ENCODE results near the gene PLEKHG5. TPM values are rescaled to one million over a fixed set of nuclear protein-coding genes. Genes with fewer than 3 reads are reported as not detected.
"Not testable (repeated sequence)": the region's sequence is repeated elsewhere in the genome, so short reads cannot be mapped to it uniquely, and the experiment has no call there.

PLEKHG5 gene
- total RNA-seq, 2 donors from 2014 or later, result 11.6 to 21.4 TPM

- Histone ChIP-seq H3K27ac (no peak overlapping the region), H3K27me3 (replicated peaks; ENCODE audit: insufficient read depth) (no peaks in the 10 kb centered on the region), H3K36me3 (no peaks in the 10 kb centered on the region), H3K4me3 (no peak overlapping the region), H3K4me1 (replicated peaks) (no peaks in the 10 kb centered on the region), H3K9me3 (no peaks in the 10 kb centered on the region)
- 89% methylated on average over 15 of the region's 15 CpGs for WGBS
- no peak for DNase-seq (ENCODE audit: low spot score)
- TF ChIP-seq, protein P1, sequence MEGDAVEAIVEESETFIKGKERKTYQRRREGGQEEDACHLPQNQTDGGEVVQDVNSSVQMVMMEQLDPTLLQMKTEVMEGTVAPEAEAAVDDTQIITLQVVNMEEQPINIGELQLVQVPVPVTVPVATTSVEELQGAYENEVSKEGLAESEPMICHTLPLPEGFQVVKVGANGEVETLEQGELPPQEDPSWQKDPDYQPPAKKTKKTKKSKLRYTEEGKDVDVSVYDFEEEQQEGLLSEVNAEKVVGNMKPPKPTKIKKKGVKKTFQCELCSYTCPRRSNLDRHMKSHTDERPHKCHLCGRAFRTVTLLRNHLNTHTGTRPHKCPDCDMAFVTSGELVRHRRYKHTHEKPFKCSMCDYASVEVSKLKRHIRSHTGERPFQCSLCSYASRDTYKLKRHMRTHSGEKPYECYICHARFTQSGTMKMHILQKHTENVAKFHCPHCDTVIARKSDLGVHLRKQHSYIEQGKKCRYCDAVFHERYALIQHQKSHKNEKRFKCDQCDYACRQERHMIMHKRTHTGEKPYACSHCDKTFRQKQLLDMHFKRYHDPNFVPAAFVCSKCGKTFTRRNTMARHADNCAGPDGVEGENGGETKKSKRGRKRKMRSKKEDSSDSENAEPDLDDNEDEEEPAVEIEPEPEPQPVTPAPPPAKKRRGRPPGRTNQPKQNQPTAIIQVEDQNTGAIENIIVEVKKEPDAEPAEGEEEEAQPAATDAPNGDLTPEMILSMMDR (IDR thresholded peaks at IDR 0.05), result no peak
- no peak for TF ChIP-seq POLR2A (IDR thresholded peaks at IDR 0.05)
- no peak for TF ChIP-seq POLR2AphosphoS5 (IDR thresholded peaks at IDR 0.05)
- intact Hi-C loops (cut with DNase I), result no loop called here
Observed at GRCh38 chr1:6435129-6435528, 56.3 kb downstream of the PLEKHG5 start.

DNA sequence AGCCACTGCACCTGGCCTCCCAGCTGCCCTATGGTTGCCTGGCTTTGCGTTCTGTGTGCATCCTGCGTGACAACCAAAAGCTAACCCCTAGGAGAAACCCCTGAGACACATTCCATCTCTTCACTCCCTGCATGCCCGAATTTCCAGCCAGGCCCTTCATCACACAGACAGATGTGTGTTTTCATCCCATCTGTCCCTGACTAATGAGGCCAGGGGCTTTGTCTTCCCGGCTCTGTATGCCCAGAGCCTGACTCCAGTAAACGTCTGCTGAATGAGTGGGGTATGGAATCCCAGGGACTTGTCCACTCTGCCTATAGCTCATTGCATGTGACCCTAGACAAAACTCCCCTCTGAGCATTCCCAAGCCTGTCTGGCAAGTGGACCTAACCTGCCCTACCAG is 57.3 kb downstream of the PLEKHG5 start:
- intact Hi-C loops (cut with DNase I), result no loop called here
- Histone ChIP-seq H3K36me3 (no peaks in the 10 kb centered on the region), H3K27ac (no peak overlapping the region), H3K9me3 (no peaks in the 10 kb centered on the region), H3K4me3 (no peak overlapping the region), H3K27me3 (replicated peaks; ENCODE audit: insufficient read depth) (no peaks in the 10 kb centered on the region), H3K4me1 (replicated peaks) (no peaks in the 10 kb centered on the region)
- DNase-seq (ENCODE audit: low spot score), result no peak
- WGBS, result 86% methylated on average over 5 of the region's 5 CpGs
- no peak for TF ChIP-seq POLR2A (IDR thresholded peaks at IDR 0.05)
- TF ChIP-seq, protein P1 (IDR thresholded peaks at IDR 0.05), result no peak
- TF ChIP-seq POLR2AphosphoS5 (IDR thresholded peaks at IDR 0.05), result no peak

DNA sequence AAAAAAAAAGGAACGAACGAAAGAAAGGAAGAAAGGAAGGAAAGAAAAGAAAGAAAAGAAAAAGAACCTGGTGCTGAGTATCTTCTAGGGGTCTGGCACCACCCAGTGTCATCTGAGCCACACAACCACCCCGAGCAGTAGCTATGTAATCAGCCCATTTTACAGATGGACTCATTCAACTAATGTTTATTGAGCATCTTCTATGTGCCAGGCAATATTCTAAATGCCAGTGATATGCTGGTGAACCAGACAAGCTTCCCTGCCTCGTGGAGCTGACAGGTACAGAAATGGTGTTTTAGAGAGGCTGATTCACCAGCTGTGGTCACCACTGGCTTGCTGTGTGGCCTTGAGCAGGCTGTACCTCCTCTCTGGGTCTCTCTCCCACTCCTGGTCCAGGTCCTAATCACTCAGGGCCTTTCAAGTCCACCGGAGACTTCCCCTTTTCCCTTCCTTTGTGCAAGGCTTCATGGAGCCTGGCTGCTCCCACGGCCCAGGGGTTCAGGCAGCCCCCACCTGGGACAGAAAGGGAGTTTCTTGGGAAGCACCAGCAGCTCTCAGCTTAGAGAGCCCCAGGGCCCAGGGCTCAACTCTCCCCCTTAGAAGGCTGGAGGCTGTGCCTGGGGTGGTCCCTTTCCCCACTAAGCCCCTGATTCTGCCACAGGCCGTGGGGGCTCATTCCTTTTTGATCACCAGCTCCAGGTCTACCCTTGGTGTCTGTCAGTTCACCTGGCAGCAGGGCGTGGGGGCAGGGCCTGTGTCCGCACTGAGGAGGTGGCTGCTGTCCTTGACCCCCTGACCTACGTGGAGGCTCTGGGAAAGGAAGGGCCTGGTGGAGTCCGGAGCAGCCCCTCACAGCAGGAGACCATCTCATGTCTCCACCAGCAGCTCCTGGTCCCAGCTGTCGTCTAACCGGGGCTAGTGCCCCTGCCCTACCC is 59.6 kb downstream of the PLEKHG5 start:
- H3K27me3 ChIP-seq (replicated peaks; ENCODE audit: insufficient read depth); H3K4me1 ChIP-seq (replicated peaks); H3K4me3 ChIP-seq; H3K27ac ChIP-seq; H3K9me3 ChIP-seq; intact Hi-C loops (cut with DNase I); H3K36me3 ChIP-seq; DNase-seq (ENCODE audit: low spot score): not testable (repeated sequence)
- 87% methylated on average over 10 of the region's 13 CpGs for WGBS

- H3K4me1 ChIP-seq (replicated peaks); DNase-seq (ENCODE audit: low spot score); H3K27ac ChIP-seq; H3K4me3 ChIP-seq; H3K27me3 ChIP-seq (replicated peaks; ENCODE audit: insufficient read depth); H3K9me3 ChIP-seq; intact Hi-C loops (cut with DNase I); H3K36me3 ChIP-seq: not testable (repeated sequence)
- WGBS, result 45% methylated on average over 18 of the region's 19 CpGs
Observed at GRCh38 chr1:6429660-6430411, 61.6 kb downstream of the PLEKHG5 start.

DNA sequence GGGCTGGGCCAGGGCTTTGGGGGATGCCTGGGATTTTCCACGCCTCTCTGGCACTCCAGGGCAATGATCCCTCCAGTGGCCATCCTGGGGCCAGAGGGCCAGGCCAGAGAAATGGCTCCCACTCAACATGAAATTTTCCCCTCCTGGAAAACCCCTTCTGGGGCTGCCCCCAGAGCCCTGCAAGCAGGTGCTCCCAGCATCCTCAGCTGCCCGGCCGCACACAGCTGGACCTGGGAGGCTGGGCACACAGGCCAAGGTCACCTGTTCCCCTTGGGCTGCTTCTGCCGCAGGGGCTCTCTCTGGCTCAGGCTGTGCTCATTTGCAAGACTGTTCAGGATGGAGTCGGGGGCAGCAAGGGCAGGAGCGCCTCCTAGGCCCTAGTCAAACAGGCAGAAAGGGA is 63.0 kb downstream of the PLEKHG5 start:
- H3K36me3 ChIP-seq; H3K27me3 ChIP-seq (replicated peaks; ENCODE audit: insufficient read depth); DNase-seq (ENCODE audit: low spot score); intact Hi-C loops (cut with DNase I); H3K4me3 ChIP-seq; H3K4me1 ChIP-seq (replicated peaks); H3K9me3 ChIP-seq; H3K27ac ChIP-seq: not testable (repeated sequence)
- WGBS, result 100% methylated on average over 2 of the region's 6 CpGs

- Histone ChIP-seq H3K27me3 (replicated peaks; ENCODE audit: insufficient read depth) (no peaks in the 10 kb centered on the region), H3K27ac (no peak overlapping the region), H3K4me3 (no peak overlapping the region), H3K36me3 (no peaks in the 10 kb centered on the region), H3K4me1 (replicated peaks) (peaks cover 8% of the 10 kb centered on the region), H3K9me3 (no peaks in the 10 kb centered on the region)
- no peak for TF ChIP-seq POLR2A (IDR thresholded peaks at IDR 0.05)
- TF ChIP-seq, protein P1 (IDR thresholded peaks at IDR 0.05), result no peak
- no peak for TF ChIP-seq POLR2AphosphoS5 (IDR thresholded peaks at IDR 0.05)
- 74% methylated on average over 17 of the region's 26 CpGs for WGBS
- intact Hi-C loops (cut with DNase I), result no loop called here
- no peak for DNase-seq (ENCODE audit: low spot score)
Observed at GRCh38 chr1:6427441-6428390, 63.8 kb downstream of the PLEKHG5 start.

Data from prostate gland (tissue), 2 donors.